ENCODE results near the gene PECR.

Gene PECR

GRCh38 chr2:216081487-216082116 is at the start of gene PECR, which contains the start of gene TMEM169:
Gene PECR (minus strand): TSS chr2:216081809. CDS start chr2:216081741, 68 bp downstream.
Gene TMEM169 (plus strand): TSS chr2:216081919. CDS start chr2:216095964, 14,045 bp downstream.
- H3K36me3 ChIP-seq (ENCODE audit: control insufficient read depth in 2 of 2, insufficient read depth in 1 of 2, low read length in 2 of 2), result no peaks in the 10 kb centered on the region; a peak in 1 of 3 replicates
- peak within 1 kb of the TSS; percentile 80 for H3K4me3 ChIP-seq (ENCODE audit: low read depth, low read length)
- CTCF ChIA-PET, result interaction anchor here (0.6 to 1.2 kb wide), 4 partner anchors 10 to 49 kb away, joined by 3 to 4 read pairs (median 4); no protein-coding TSS in a partner anchor
- POLR2A ChIA-PET, result interaction anchor here (0.6 to 1.6 kb wide), 6 partner anchors 20 to 69 kb away, joined by 3 to 18 read pairs (median 6); partner anchors contain the start of gene XRCC5
- peaks cover 3% of the 10 kb centered on the region for H3K4me1 ChIP-seq (ENCODE audit: control insufficient read depth, insufficient read depth, low read length)
- peak within 1 kb of the TSS; percentile 48; the same call in 1 of the 2 replicates for H3K27ac ChIP-seq (ENCODE audit: extremely low read depth, low read depth, low read length)
- H3K9me3 ChIP-seq (ENCODE audit: control insufficient read depth, insufficient read depth, low read depth, low read length), result no peaks in the 10 kb centered on the region
- TF ChIP-seq RBAK (tag by site-specific recombination; IDR thresholded peaks at IDR 0.05) (no peak), ZNF112 (tag by site-specific recombination; IDR thresholded peaks at IDR 0.05) (no peak), ZBTB10 (tag by site-specific recombination; IDR thresholded peaks at IDR 0.05) (peak; percentile 51; the same call in 1 of the 2 replicates), PRDM6 (tag by site-specific recombination; IDR thresholded peaks at IDR 0.05) (no peak), ZNF610 (tag by site-specific recombination; IDR thresholded peaks at IDR 0.05; ENCODE audit: borderline replicate concordance) (0 out of 2 replicates have a peak, but pooled peaks have one; percentile 21), FEZF1 (tag by site-specific recombination; IDR thresholded peaks at IDR 0.05) (0 out of 2 replicates have a peak, but pooled peaks have one; percentile 49), ZBTB21 (tag by site-specific recombination; IDR thresholded peaks at IDR 0.05) (no peak), REST (tag by site-specific recombination; IDR thresholded peaks at IDR 0.05) (no peak), SP7 (tag by site-specific recombination; IDR thresholded peaks at IDR 0.05) (peak; percentile 69; the same call in 1 of the 2 replicates), ZNF132 (tag by site-specific recombination; IDR thresholded peaks at IDR 0.05; ENCODE audit: borderline replicate concordance) (no peak), IKZF3 (tag by site-specific recombination; IDR thresholded peaks at IDR 0.05) (no peak), ZSCAN4 (tag by site-specific recombination; IDR thresholded peaks at IDR 0.05) (no peak), ZNF501 (tag by site-specific recombination; IDR thresholded peaks at IDR 0.05) (no peak), ZNF24 (tag by site-specific recombination; IDR thresholded peaks at IDR 0.05) (0 out of 2 replicates have a peak, but pooled peaks have one; percentile 30), ZNF274 (IDR thresholded peaks at IDR 0.05; ENCODE audit: low read length) (no peak), ZNF274 (tag by site-specific recombination; IDR thresholded peaks at IDR 0.05; ENCODE audit: borderline replicate concordance) (no peak), ZNF416 (tag by site-specific recombination; IDR thresholded peaks at IDR 0.05) (no peak), KLF10 (tag by site-specific recombination; IDR thresholded peaks at IDR 0.05) (no peak), ZBTB1 (tag by site-specific recombination; IDR thresholded peaks at IDR 0.05) (no peak), ZBTB20 (tag by site-specific recombination; IDR thresholded peaks at IDR 0.05) (peak; percentile 69), ZNF18 (tag by site-specific recombination; IDR thresholded peaks at IDR 0.05) (no peak), PATZ1 (tag by site-specific recombination; IDR thresholded peaks at IDR 0.05) (peak; percentile 52), ZNF76 (tag by site-specific recombination; IDR thresholded peaks at IDR 0.05; ENCODE audit: borderline replicate concordance, low read depth) (no peak), SP2 (tag by site-specific recombination; IDR thresholded peaks at IDR 0.05) (0 out of 2 replicates have a peak, but pooled peaks have one; percentile 7), ZNF341 (tag by site-specific recombination; IDR thresholded peaks at IDR 0.05; ENCODE audit: low read depth) (0 out of 2 replicates have a peak, but pooled peaks have one; percentile 33)
